B cell (primary cell): ENCODE data around the gene PCDHGB2. TPM values are rescaled to one million over a fixed set of nuclear protein-coding genes. Genes with fewer than 3 reads are reported as not detected.

ENCODE experiments used
- ATAC-seq: fragments of 200-7000 bp; cut with Tn5 transposase; one replicate; pipeline ENCODE4 v1.10.0; 2021; ENCODE audit warnings: low read depth, mild to moderate bottlenecking, moderate number of reproducible peaks, moderate library complexity
- CTCF ChIA-PET: fragments of 350-600 bp; sonication (Branson Sonifier 250); formaldehyde crosslinking; loops from one replicate; lab custom pipeline; 2021; ENCODE audit warnings: antibody characterized with exemption, inconsistent platforms; lab: Charles Lee
- POLR2A ChIA-PET: fragments of 350-600 bp; sonication (Branson Sonifier 250); formaldehyde crosslinking; loops from one replicate; lab custom pipeline; 2021; ENCODE audit warnings: antibody characterized with exemption; lab: Charles Lee
- DNase-seq: peaks from one replicate; pipeline ENCODE4 v3.0.0; 2013
- H2AFZ ChIP-seq: 2 replicates; pipeline ENCODE4 v1.6.1; 2012; ENCODE audit warnings: mild to moderate bottlenecking, low read depth, low read length; ENCODE audit not compliant: insufficient read depth, poor library complexity, severe bottlenecking
- H3K27ac ChIP-seq, 2 donors: 1 replicate in 1 of 2; 2 replicates in 1 of 2; pipeline ENCODE4 v1.5.1; 2012 to 2013; ENCODE audit warnings: low read length in 2 of 2, mild to moderate bottlenecking in 2 of 2, moderate library complexity in 1 of 2
- H3K27me3 ChIP-seq, 4 experiments: fragments of 200-600 bp in 1 of 4; sonication (generic) in 1 of 4; replicated peaks in 1 of 4; 1 replicate in 2 of 4; 2 replicates in 2 of 4; pipeline versions ENCODE4 v1.6.1 to v1.7.0; 2013 to 2016; ENCODE audit warnings: low read length in 3 of 4, mild to moderate bottlenecking in 2 of 4, mixed read lengths in 1 of 4, moderate library complexity in 1 of 4; ENCODE audit not compliant: insufficient read depth in 4 of 4, control insufficient read depth in 3 of 4; ENCODE audit errors: control extremely low read depth in 1 of 4
- H3K36me3 ChIP-seq, 2 experiments: replicated peaks in 1 of 2; 1 replicate in 1 of 2; 2 replicates in 1 of 2; pipeline versions ENCODE4 v1.6.1 to v1.7.1; 2013; ENCODE audit warnings: low read length in 1 of 2; ENCODE audit not compliant: insufficient read depth in 2 of 2, control insufficient read depth in 1 of 2; ENCODE audit errors: control extremely low read depth in 1 of 2, extremely low read depth in 1 of 2
- H3K4me1 ChIP-seq, 2 donors: fragments of 200-600 bp in 1 of 2; sonication (generic) in 1 of 2; 1 replicate in 1 of 2; 2 replicates in 1 of 2; pipeline versions ENCODE4 v1.5.1 to v1.6.1; 2013 to 2017; ENCODE audit warnings: low read length in 2 of 2; ENCODE audit not compliant: control insufficient read depth in 2 of 2, insufficient read depth in 2 of 2
- H3K4me2 ChIP-seq: replicated peaks from 2 replicates; pipeline ENCODE3; 2012; ENCODE audit warnings: mild to moderate bottlenecking, low read depth, low read length; ENCODE audit not compliant: poor library complexity, severe bottlenecking
- H3K4me3 ChIP-seq, 5 experiments: fragments of 200-600 bp in 1 of 5; sonication (generic) in 1 of 5; 1 replicate in 3 of 5; 2 replicates in 2 of 5; pipeline versions ENCODE4 v1.5.1 to v1.7.0; 2011 to 2016; ENCODE audit warnings: low read length in 4 of 5, mild to moderate bottlenecking in 4 of 5, low read depth in 2 of 5, control low read depth in 1 of 5, moderate library complexity in 1 of 5; ENCODE audit not compliant: insufficient read depth in 1 of 5; ENCODE audit errors: control extremely low read depth in 1 of 5, extremely low read depth in 1 of 5
- H3K79me2 ChIP-seq: fragments of 200-600 bp; sonication (generic); one replicate; pipeline ENCODE4 v1.6.0; 2016; ENCODE audit warnings: low read length; ENCODE audit not compliant: control insufficient read depth, insufficient read depth
- H3K9ac ChIP-seq: fragments of 200-600 bp; sonication (generic); 2 replicates; pipeline ENCODE4 v1.6.1; 2017; ENCODE audit warnings: mild to moderate bottlenecking, low read length, moderate library complexity
- H3K9me3 ChIP-seq, 3 donors: one replicate each; pipeline versions ENCODE4 v1.6.1 to v1.7.1; 2013; ENCODE audit warnings: low read length in 2 of 3; ENCODE audit not compliant: control insufficient read depth in 2 of 3, insufficient read depth in 1 of 3; ENCODE audit errors: control extremely low read depth in 1 of 3
- H4K20me1 ChIP-seq: 2 replicates; pipeline ENCODE4 v1.6.0; 2012; ENCODE audit warnings: mild to moderate bottlenecking, low read length; ENCODE audit not compliant: insufficient read depth, control insufficient read depth, poor library complexity, severe bottlenecking
- H3K27ac Mint-ChIP-seq: one replicate; pipeline ENCODE4 v1.8.0; 2021; ENCODE audit warnings: mixed read lengths
- H3K27me3 Mint-ChIP-seq: one replicate; pipeline ENCODE4 v1.8.0; 2021; ENCODE audit warnings: mixed read lengths
- H3K4me1 Mint-ChIP-seq: one replicate; pipeline ENCODE4 v1.8.0; 2021; ENCODE audit warnings: mixed read lengths
- H3K4me3 Mint-ChIP-seq: one replicate; pipeline ENCODE4 v1.8.0; 2021; ENCODE audit warnings: mixed read lengths
- H3K9me3 Mint-ChIP-seq: one replicate; pipeline ENCODE4 v1.8.0; 2022; ENCODE audit warnings: mixed read lengths; ENCODE audit not compliant: insufficient read depth
- CTCF ChIP-seq: fragments of 200-600 bp; IDR thresholded peaks from one replicate; pipeline ENCODE4 v1.8.0; 2022; ENCODE audit warnings: antibody characterized with exemption, mild to moderate bottlenecking
- EZH2 ChIP-seq: IDR thresholded peaks from 2 replicates; pipeline ENCODE4 v1.6.1; 2012; ENCODE audit warnings: borderline replicate concordance, low read depth, mild to moderate bottlenecking, moderate library complexity, low read length; ENCODE audit not compliant: insufficient read depth, poor library complexity, severe bottlenecking
- WGBS: methylation state at CpG from one replicate; pipeline ENCODE4 v1.1.5; 2013; ENCODE audit warnings: missing lambda C conversion rate; ENCODE audit not compliant: insufficient coverage; 5-methylcytosine and 5-hydroxymethylcytosine counted together
- intact Hi-C: fragments of 100-400 bp; cut with micrococcal nuclease; formaldehyde crosslinking; loops from one replicate; pipeline ENCODE4 v1.10.0; 2022
- polyA plus RNA-seq: library from polyadenylated mRNA; depleted of rRNA; stranded (reverse); fragments of >200 nt; gene quantifications from 2 replicates; pipeline ENCODE4 v1.2.3, GENCODE V29; 2012
- total RNA-seq, 2 donors: library from RNA; stranded (reverse); fragments of 120-200 nt in 1 of 2; gene quantifications; 1 replicate in 1 of 2; 2 replicates in 1 of 2; pipeline versions ENCODE4 v1.2.3 to v1.2.4, GENCODE V29; 2013 to 2022

PCDHGB2 gene
- total and polyA plus RNA-seq, 2 donors (not counting 1 experiment from before 2014, with no cell fraction given), result 0.66 to 3.9 TPM

- Mint-ChIP-seq H3K4me1 (peaks cover 16% of the 10 kb centered on the region), H3K27me3 (peaks cover 63% of the 10 kb centered on the region), H3K27ac (no peak overlapping the region), H3K9me3 (peaks cover 8% of the 10 kb centered on the region), H3K4me3 (no peak overlapping the region)
- no peak overlapping the region for H3K4me3 ChIP-seq
- peaks cover 0 to 59% (median 20%) of the 10 kb centered on the region in 3 donors for H3K9me3 ChIP-seq
- WGBS, result 46% methylated on average over 64 of the region's 64 CpGs
- H3K79me2 ChIP-seq, result no peaks in the 10 kb centered on the region
- ATAC-seq (no peak), DNase-seq (no peak)
- no peak for TF ChIP-seq EZH2
- no peak overlapping the region for H3K9ac ChIP-seq
- intact Hi-C loops, result loop anchor here (10.0 kb wide), 1 partner anchor 85 kb away; the partner anchor contains the start of gene TAF7
- H3K4me2 ChIP-seq, result no peak overlapping the region
- H3K27me3 ChIP-seq, result peaks cover 0 to 75% (median 55%) of the 10 kb centered on the region in 4 experiments
- H4K20me1 ChIP-seq, result no peaks in the 10 kb centered on the region
- H3K4me1 ChIP-seq, result peaks cover 11 to 15% of the 10 kb centered on the region in 2 donors
- H3K27ac ChIP-seq, result no peak overlapping the region
- POLR2A ChIA-PET, result interaction anchor here (0.7 kb wide), 1 partner anchor 469 kb away, joined by 5 read pairs; no protein-coding TSS in a partner anchor
- CTCF ChIA-PET, result interaction anchor here (0.7 to 6.3 kb wide), 3 partner anchors 40 to 153 kb away, joined by 3 to 56 read pairs (median 3); partner anchors contain the start of gene PCDHGB3
- no peaks in the 10 kb centered on the region for H3K36me3 ChIP-seq
- no peak overlapping the region for H2AFZ ChIP-seq
Measured at GRCh38 chr5:141409598-141410306, 50.0 kb downstream of the PCDHGB2 start.

- intact Hi-C loops, result loop anchor here (10.0 kb wide), 1 partner anchor 87 kb away; the partner anchor contains the start of gene TAF7
- Histone ChIP-seq H3K27me3 (peaks cover 0 to 70% (median 56%) of the 10 kb centered on the region in 4 experiments), H3K79me2 (no peaks in the 10 kb centered on the region), H3K4me3 (no peak overlapping the region), H3K4me1 (peaks cover 11 to 15% of the 10 kb centered on the region in 2 donors), H3K27ac (no peak overlapping the region), H4K20me1 (no peaks in the 10 kb centered on the region), H3K9me3 (peaks cover 0 to 54% (median 20%) of the 10 kb centered on the region in 3 donors), H2AFZ (no peak overlapping the region), H3K4me2 (no peak overlapping the region), H3K36me3 (no peaks in the 10 kb centered on the region), H3K9ac (no peak overlapping the region)
- Mint-ChIP-seq H3K4me3 (no peak overlapping the region), H3K27me3 (peaks cover 63% of the 10 kb centered on the region), H3K4me1 (peaks cover 16% of the 10 kb centered on the region), H3K27ac (no peak overlapping the region), H3K9me3 (peaks cover 8% of the 10 kb centered on the region)
- no peak for TF ChIP-seq CTCF
- no peak for TF ChIP-seq EZH2
- DNase-seq (no peak), ATAC-seq (no peak)
- ChIA-PET CTCF (interaction anchor here (1.1 to 6.3 kb wide), 5 partner anchors 19 to 152 kb away, joined by 3 to 56 read pairs (median 24); partner anchors contain the start of gene PCDHGA12), POLR2A (interaction anchor here (1.0 kb wide), 1 partner anchor 152 kb away, joined by 3 read pairs; no protein-coding TSS in a partner anchor)
- whole genome bisulfite sequencing, result 95% methylated on average over 2 of the region's 3 CpGs
Measured at GRCh38 chr5:141411575-141411974, 51.8 kb downstream of the PCDHGB2 start.

Other genes starting within 250 kb of the PCDHGB2 start
Only the 30 nearest of the 36 such genes appear.
- gene PCDHB9, start 172.8 kb upstream of the PCDHGB2 start, total RNA-seq, result 0.12 TPM in 2 replicates
- 0.12 and 0.20 TPM in 2 replicates for gene PCDHB9, start 172.8 kb upstream of the PCDHGB2 start, polyA plus RNA-seq
- gene PCDHB10, start 167.6 kb upstream of the PCDHGB2 start, total RNA-seq, result not detected in 2 replicates
- not detected in 2 replicates for gene PCDHB10, start 167.6 kb upstream of the PCDHGB2 start, polyA plus RNA-seq
- not detected in 2 replicates for gene PCDHB11, start 160.4 kb upstream of the PCDHGB2 start, total RNA-seq
- gene PCDHB11, start 160.4 kb upstream of the PCDHGB2 start, polyA plus RNA-seq, result not detected in 2 replicates
- not detected in 2 replicates for gene PCDHB12, start 151.3 kb upstream of the PCDHGB2 start, total RNA-seq
- not detected in 2 replicates for gene PCDHB12, start 151.3 kb upstream of the PCDHGB2 start, polyA plus RNA-seq
- 0.07 TPM in 1 of 2 replicates, not detected in the other for gene PCDHB13, start 146.1 kb upstream of the PCDHGB2 start, total RNA-seq
- not detected in 2 replicates for gene PCDHB13, start 146.1 kb upstream of the PCDHGB2 start, polyA plus RNA-seq
- 0.10 TPM in 1 of 2 replicates, not detected in the other for gene PCDHB14, start 136.7 kb upstream of the PCDHGB2 start, total RNA-seq
- gene PCDHB14, start 136.7 kb upstream of the PCDHGB2 start, polyA plus RNA-seq, result not detected in 2 replicates
- not detected in 2 replicates for gene PCDHB15, start 114.6 kb upstream of the PCDHGB2 start, total RNA-seq
- gene PCDHB15, start 114.6 kb upstream of the PCDHGB2 start, polyA plus RNA-seq, result 0.10 TPM in 1 of 2 replicates, not detected in the other
- 3.4 and 3.6 TPM in 2 replicates for gene SLC25A2, start 55.9 kb upstream of the PCDHGB2 start, total RNA-seq
- gene SLC25A2, start 55.9 kb upstream of the PCDHGB2 start, polyA plus RNA-seq, result 0.12 and 0.29 TPM in 2 replicates
- gene TAF7, start 39.2 kb upstream of the PCDHGB2 start, total RNA-seq, result 119 TPM in 2 replicates
- 52.1 and 76.7 TPM in 2 replicates for gene TAF7, start 39.2 kb upstream of the PCDHGB2 start, polyA plus RNA-seq
- gene PCDHGA1, start 29.5 kb upstream of the PCDHGB2 start, total RNA-seq, result 0.53 and 0.64 TPM in 2 replicates
- 0.06 and 0.17 TPM in 2 replicates for gene PCDHGA1, start 29.5 kb upstream of the PCDHGB2 start, polyA plus RNA-seq
- gene PCDHGA2, start 21.2 kb upstream of the PCDHGB2 start, total RNA-seq, result 0.07 and 0.29 TPM in 2 replicates
- 0.06 and 0.09 TPM in 2 replicates for gene PCDHGA2, start 21.2 kb upstream of the PCDHGB2 start, polyA plus RNA-seq
- 0.29 and 0.32 TPM in 2 replicates for gene PCDHGA3, start 16.2 kb upstream of the PCDHGB2 start, total RNA-seq
- 0.10 TPM in 1 of 2 replicates, not detected in the other for gene PCDHGA3, start 16.2 kb upstream of the PCDHGB2 start, polyA plus RNA-seq
- gene PCDHGB1, start 9.9 kb upstream of the PCDHGB2 start, total RNA-seq, result 0.66 and 0.69 TPM in 2 replicates
- 0.09 and 0.10 TPM in 2 replicates for gene PCDHGB1, start 9.9 kb upstream of the PCDHGB2 start, polyA plus RNA-seq
- gene PCDHGA4, start 5.0 kb upstream of the PCDHGB2 start, total RNA-seq, result 1.1 TPM in 2 replicates
- 0.09 and 0.13 TPM in 2 replicates for gene PCDHGA4, start 5.0 kb upstream of the PCDHGB2 start, polyA plus RNA-seq
- 1.7 and 1.8 TPM in 2 replicates for gene PCDHGA5, start 4.2 kb downstream of the PCDHGB2 start, total RNA-seq
- 0.07 and 0.21 TPM in 2 replicates for gene PCDHGA5, start 4.2 kb downstream of the PCDHGB2 start, polyA plus RNA-seq
- gene PCDHGB3, start 10.2 kb downstream of the PCDHGB2 start, total RNA-seq, result 2.8 and 3.8 TPM in 2 replicates
- gene PCDHGB3, start 10.2 kb downstream of the PCDHGB2 start, polyA plus RNA-seq, result 0.33 and 0.52 TPM in 2 replicates
- 2.5 and 2.7 TPM in 2 replicates for gene PCDHGA6, start 13.9 kb downstream of the PCDHGB2 start, total RNA-seq
- gene PCDHGA6, start 13.9 kb downstream of the PCDHGB2 start, polyA plus RNA-seq, result 0.33 and 0.78 TPM in 2 replicates
- 1.8 and 2.3 TPM in 2 replicates for gene PCDHGA7, start 22.7 kb downstream of the PCDHGB2 start, total RNA-seq
- 0.23 and 0.49 TPM in 2 replicates for gene PCDHGA7, start 22.7 kb downstream of the PCDHGB2 start, polyA plus RNA-seq
- 1.6 and 1.8 TPM in 2 replicates for gene PCDHGB4, start 27.7 kb downstream of the PCDHGB2 start, total RNA-seq
- gene PCDHGB4, start 27.7 kb downstream of the PCDHGB2 start, polyA plus RNA-seq, result 0.06 and 0.39 TPM in 2 replicates
- 1.2 and 1.3 TPM in 2 replicates for gene PCDHGA8, start 32.6 kb downstream of the PCDHGB2 start, total RNA-seq
- 0.06 and 0.21 TPM in 2 replicates for gene PCDHGA8, start 32.6 kb downstream of the PCDHGB2 start, polyA plus RNA-seq
- gene PCDHGB5, start 38.0 kb downstream of the PCDHGB2 start, total RNA-seq, result 2.5 TPM in 2 replicates
- gene PCDHGB5, start 38.0 kb downstream of the PCDHGB2 start, polyA plus RNA-seq, result 0.20 and 0.37 TPM in 2 replicates
- 1.9 and 2.5 TPM in 2 replicates for gene PCDHGA9, start 42.8 kb downstream of the PCDHGB2 start, total RNA-seq
- gene PCDHGA9, start 42.8 kb downstream of the PCDHGB2 start, polyA plus RNA-seq, result 0.19 TPM in 2 replicates
- gene PCDHGB6, start 48.0 kb downstream of the PCDHGB2 start, total RNA-seq, result 2.1 and 2.2 TPM in 2 replicates
- gene PCDHGB6, start 48.0 kb downstream of the PCDHGB2 start, polyA plus RNA-seq, result 0.22 and 0.33 TPM in 2 replicates
- gene PCDHGA10, start 53.0 kb downstream of the PCDHGB2 start, total RNA-seq, result 1.9 and 2.0 TPM in 2 replicates
- gene PCDHGA10, start 53.0 kb downstream of the PCDHGB2 start, polyA plus RNA-seq, result 0.06 and 0.10 TPM in 2 replicates
- 1.9 and 2.2 TPM in 2 replicates for gene PCDHGB7, start 57.7 kb downstream of the PCDHGB2 start, total RNA-seq
- 0.06 and 0.12 TPM in 2 replicates for gene PCDHGB7, start 57.7 kb downstream of the PCDHGB2 start, polyA plus RNA-seq
- 1.5 and 1.8 TPM in 2 replicates for gene PCDHGA11, start 61.1 kb downstream of the PCDHGB2 start, total RNA-seq
- 0.15 TPM in 1 of 2 replicates, not detected in the other for gene PCDHGA11, start 61.1 kb downstream of the PCDHGB2 start, polyA plus RNA-seq
- 1.6 and 2.8 TPM in 2 replicates for gene PCDHGA12, start 70.5 kb downstream of the PCDHGB2 start, total RNA-seq
- 0.09 and 0.27 TPM in 2 replicates for gene PCDHGA12, start 70.5 kb downstream of the PCDHGB2 start, polyA plus RNA-seq
- 1.9 and 2.0 TPM in 2 replicates for gene PCDHGC3, start 116.0 kb downstream of the PCDHGB2 start, total RNA-seq
- 0.12 and 0.88 TPM in 2 replicates for gene PCDHGC3, start 116.0 kb downstream of the PCDHGB2 start, polyA plus RNA-seq
- 0.42 and 0.75 TPM in 2 replicates for gene PCDHGC4, start 125.0 kb downstream of the PCDHGB2 start, total RNA-seq
- 0.09 and 0.14 TPM in 2 replicates for gene PCDHGC4, start 125.0 kb downstream of the PCDHGB2 start, polyA plus RNA-seq
- 0.46 and 0.67 TPM in 2 replicates for gene PCDHGC5, start 129.1 kb downstream of the PCDHGB2 start, total RNA-seq
- 0.06 and 0.10 TPM in 2 replicates for gene PCDHGC5, start 129.1 kb downstream of the PCDHGB2 start, polyA plus RNA-seq